Left lung (tissue), 10 donors: ENCODE results near the gene CAMTA1. TPM values are rescaled to one million over a fixed set of nuclear protein-coding genes. Genes with fewer than 3 reads are reported as not detected.

Experiments used
- ATAC-seq: fragments of 200-7000 bp; cut with Tn5 transposase; one replicate; pipeline ENCODE4 v1.9.1; 2020; ENCODE audit warnings: moderate library complexity
- DNase-seq, 4 donors: peaks; one replicate each; pipeline ENCODE4 v3.0.0-alpha.2; 2013 to 2020
- H3K27ac ChIP-seq, 2 donors: fragments of 200-600 bp; sonication (generic) in 1 of 2; one replicate each; pipeline versions ENCODE4 v1.5.0 to v1.8.0; 2020 to 2021
- H3K27me3 ChIP-seq, 2 donors: fragments of 200-600 bp; sonication (generic) in 1 of 2; one replicate each; pipeline versions ENCODE4 v1.5.0 to v1.8.0; 2020 to 2021
- H3K36me3 ChIP-seq, 2 donors: fragments of 200-600 bp; sonication (generic) in 1 of 2; one replicate each; pipeline versions ENCODE4 v1.5.0 to v1.8.0; 2020 to 2021
- H3K4me1 ChIP-seq, 2 donors: fragments of 200-600 bp; one replicate each; pipeline ENCODE4 v1.8.0; 2021
- H3K4me3 ChIP-seq, 2 donors: fragments of 200-600 bp; sonication (generic) in 1 of 2; one replicate each; pipeline versions ENCODE4 v1.5.0 to v1.8.0; 2020 to 2021; ENCODE audit warnings: mild to moderate bottlenecking in 1 of 2
- H3K9me3 ChIP-seq, 2 donors: fragments of 200-600 bp; sonication (generic) in 1 of 2; one replicate each; pipeline versions ENCODE4 v1.5.0 to v1.8.0; 2020 to 2021
- CTCF ChIP-seq, 2 donors: fragments of 200-600 bp; sonication (generic) in 1 of 2; IDR thresholded peaks; one replicate each; pipeline versions ENCODE4 v1.5.0 to v1.8.0; 2021; ENCODE audit warnings: antibody characterized with exemption in 2 of 2
- intact Hi-C, 2 donors: fragments of 100-400 bp; cut with DNase I; formaldehyde crosslinking; loops; one replicate each; pipeline versions ENCODE4 v1.11.2 to v1.14.2; 2022
- polyA plus RNA-seq, 6 donors: library from polyadenylated mRNA; unstranded; fragments of 120-200 nt; gene quantifications; one replicate each; pipeline ENCODE4 v1.2.1, GENCODE V29; 2013; ENCODE audit not compliant: insufficient read length in 6 of 6
- total RNA-seq, 2 donors: library from RNA; stranded (reverse); fragmentation: NEBNext Ultra II Directional; extraction: Animal tissue kit (Norgen Biotek cat#: 25700); gene quantifications; one replicate each; pipeline ENCODE4 v1.2.1, GENCODE V29; 2021
- donor health status: DM: no; HTN: yes; CAD: no.
- donor health status: DM: no; HTN: no; CAD: no.

Gene CAMTA1
- total and polyA plus RNA-seq, 8 donors: 42.7 to 69.1 (median 49.4) TPM

GRCh38 chr1:7229186-7229585, 443.9 kb downstream of the CAMTA1 start:
- no peak for TF ChIP-seq CTCF (IDR thresholded peaks at IDR 0.05)
- H3K36me3 ChIP-seq: no peaks in the 10 kb centered on the region
- DNase-seq (no peak), ATAC-seq (no peak)
- no peak overlapping the region for H3K27ac ChIP-seq
- H3K9me3 ChIP-seq: no peaks in the 10 kb centered on the region
- no peaks in the 10 kb centered on the region for H3K4me1 ChIP-seq
- intact Hi-C loops: no loop called here
- H3K4me3 ChIP-seq: no peak overlapping the region
- H3K27me3 ChIP-seq: no peaks in the 10 kb centered on the region

GRCh38 chr1:7229696-7230631, 444.7 kb downstream of the CAMTA1 start:
- intact Hi-C loops: no loop called here
- Histone ChIP-seq H3K9me3 (no peaks in the 10 kb centered on the region), H3K4me3 (no peak overlapping the region), H3K4me1 (no peaks in the 10 kb centered on the region), H3K27ac (no peak overlapping the region), H3K36me3 (no peaks in the 10 kb centered on the region), H3K27me3 (no peaks in the 10 kb centered on the region)
- no peak for TF ChIP-seq CTCF (IDR thresholded peaks at IDR 0.05)
- no peak for ATAC-seq
- no peak for DNase-seq

- Histone ChIP-seq H3K27ac (no peak overlapping the region), H3K4me1 (no peaks in the 10 kb centered on the region), H3K36me3 (no peaks in the 10 kb centered on the region), H3K27me3 (peaks cover 0 to 16% of the 10 kb centered on the region in 2 donors), H3K4me3 (no peak overlapping the region), H3K9me3 (no peaks in the 10 kb centered on the region)
- no peak for ATAC-seq
- intact Hi-C loops: no loop called here
- no peak for TF ChIP-seq CTCF (IDR thresholded peaks at IDR 0.05)
- no peak for DNase-seq
These were observed 447.4 kb downstream of the CAMTA1 start for GRCh38 chr1:7232441-7233236.

- H3K4me1 ChIP-seq: no peaks in the 10 kb centered on the region
- peaks cover 0 to 16% of the 10 kb centered on the region in 2 donors for H3K27me3 ChIP-seq
- ATAC-seq (no peak), DNase-seq (no peak)
- no peaks in the 10 kb centered on the region for H3K9me3 ChIP-seq
- intact Hi-C loops: no loop called here
- no peaks in the 10 kb centered on the region for H3K36me3 ChIP-seq
- H3K4me3 ChIP-seq: no peak overlapping the region
- TF ChIP-seq CTCF (IDR thresholded peaks at IDR 0.05): no peak
- H3K27ac ChIP-seq: no peak overlapping the region
These were observed 447.9 kb downstream of the CAMTA1 start for GRCh38 chr1:7233237-7233540.
